Measurements from ENCODE around the gene GBE1. TPM values are rescaled to one million over a fixed set of nuclear protein-coding genes. Genes with fewer than 3 reads are reported as not detected.

Gene GBE1
- polyA plus RNA-seq (2012; ENCODE audit: low read depth, missing spikeins) = 97.2 TPM

- FAIRE-seq = peak; percentile 93
- peak; percentile 77 for DNase-seq (ENCODE audit: insufficient read length, low spot score)
- TF ChIP-seq POLR2AphosphoS5 (IDR thresholded peaks at IDR 0.05; ENCODE audit: low read depth, low read length) (peak; percentile 95), POLR2A (IDR thresholded peaks at IDR 0.05; ENCODE audit: low read depth, low read length) (peak; percentile 91), TAF1 (IDR thresholded peaks at IDR 0.05; ENCODE audit: low read depth, low read length) (no peak; the same call in none of the 2 replicates), PAX5 (IDR thresholded peaks at IDR 0.05; ENCODE audit: insufficient read depth, low read length, severe bottlenecking) (peak; percentile 49), POU2F2 (IDR thresholded peaks at IDR 0.05; ENCODE audit: low read depth, low read length) (peak; percentile 80), SPI1 (IDR thresholded peaks at IDR 0.05; ENCODE audit: low read depth, low read length) (0 out of 2 replicates have a peak, but pooled peaks have one; percentile 27)
Measured at GRCh38 chr3:81760924-81761903, at the start of gene GBE1. Gene GBE1 (minus strand): TSS chr3:81761645. CDS start chr3:81761517, 128 bp downstream.

- DNase-seq (ENCODE audit: insufficient read length, low spot score) = no peak
- FAIRE-seq = no peak
- TF ChIP-seq POLR2AphosphoS5 (IDR thresholded peaks at IDR 0.05; ENCODE audit: low read depth, low read length) (no peak), TAF1 (IDR thresholded peaks at IDR 0.05; ENCODE audit: low read depth, low read length) (no peak), PAX5 (IDR thresholded peaks at IDR 0.05; ENCODE audit: insufficient read depth, low read length, severe bottlenecking) (no peak), POLR2A (IDR thresholded peaks at IDR 0.05; ENCODE audit: low read depth, low read length) (no peak), SPI1 (IDR thresholded peaks at IDR 0.05; ENCODE audit: low read depth, low read length) (no peak), POU2F2 (IDR thresholded peaks at IDR 0.05; ENCODE audit: low read depth, low read length) (no peak)
Measured at GRCh38 chr3:81808900-81809299, 47.5 kb upstream of the GBE1 start.

GRCh38 chr3:81799403-81799802, 38.0 kb upstream of the GBE1 start:
- FAIRE-seq = no peak
- TF ChIP-seq PAX5 (IDR thresholded peaks at IDR 0.05; ENCODE audit: insufficient read depth, low read length, severe bottlenecking) = no peak
- no peak for TF ChIP-seq SPI1 (IDR thresholded peaks at IDR 0.05; ENCODE audit: low read depth, low read length)
- TF ChIP-seq POU2F2 (IDR thresholded peaks at IDR 0.05; ENCODE audit: low read depth, low read length) = no peak
- DNase-seq (ENCODE audit: insufficient read length, low spot score) = no peak

- DNase-seq (ENCODE audit: insufficient read length, low spot score) = no peak
- no peak for FAIRE-seq
- TF ChIP-seq PAX5 (IDR thresholded peaks at IDR 0.05; ENCODE audit: insufficient read depth, low read length, severe bottlenecking) (no peak), POLR2A (IDR thresholded peaks at IDR 0.05; ENCODE audit: low read depth, low read length) (no peak), SPI1 (IDR thresholded peaks at IDR 0.05; ENCODE audit: low read depth, low read length) (no peak), TAF1 (IDR thresholded peaks at IDR 0.05; ENCODE audit: low read depth, low read length) (no peak), POLR2AphosphoS5 (IDR thresholded peaks at IDR 0.05; ENCODE audit: low read depth, low read length) (no peak), POU2F2 (IDR thresholded peaks at IDR 0.05; ENCODE audit: low read depth, low read length) (no peak)
Measured at GRCh38 chr3:81793410-81793809, 32.0 kb upstream of the GBE1 start.

- TF ChIP-seq POLR2AphosphoS5 (IDR thresholded peaks at IDR 0.05; ENCODE audit: low read depth, low read length) = no peak
- no peak for TF ChIP-seq POLR2A (IDR thresholded peaks at IDR 0.05; ENCODE audit: low read depth, low read length)
- no peak for TF ChIP-seq TAF1 (IDR thresholded peaks at IDR 0.05; ENCODE audit: low read depth, low read length)
- no peak for TF ChIP-seq SPI1 (IDR thresholded peaks at IDR 0.05; ENCODE audit: low read depth, low read length)
- no peak for TF ChIP-seq POU2F2 (IDR thresholded peaks at IDR 0.05; ENCODE audit: low read depth, low read length)
- TF ChIP-seq PAX5 (IDR thresholded peaks at IDR 0.05; ENCODE audit: insufficient read depth, low read length, severe bottlenecking) = no peak
- DNase-seq (ENCODE audit: insufficient read length, low spot score) (no peak), FAIRE-seq (no peak)
Measured at GRCh38 chr3:81790117-81790516, 28.7 kb upstream of the GBE1 start.

- DNase-seq (ENCODE audit: insufficient read length, low spot score) (no peak), FAIRE-seq (no peak)
- TF ChIP-seq POLR2AphosphoS5 (IDR thresholded peaks at IDR 0.05; ENCODE audit: low read depth, low read length) (no peak), TAF1 (IDR thresholded peaks at IDR 0.05; ENCODE audit: low read depth, low read length) (no peak), SPI1 (IDR thresholded peaks at IDR 0.05; ENCODE audit: low read depth, low read length) (no peak), PAX5 (IDR thresholded peaks at IDR 0.05; ENCODE audit: insufficient read depth, low read length, severe bottlenecking) (no peak)
Measured at GRCh38 chr3:81789691-81790090, 28.2 kb upstream of the GBE1 start.

- FAIRE-seq = no peak
- TF ChIP-seq TAF1 (IDR thresholded peaks at IDR 0.05; ENCODE audit: low read depth, low read length) (no peak), SPI1 (IDR thresholded peaks at IDR 0.05; ENCODE audit: low read depth, low read length) (peak; percentile 36)
- no peak for DNase-seq (ENCODE audit: insufficient read length, low spot score)
Measured at GRCh38 chr3:81788610-81789009, 27.2 kb upstream of the GBE1 start.

- no peak for FAIRE-seq
- DNase-seq (ENCODE audit: insufficient read length, low spot score) = no peak
- TF ChIP-seq POLR2AphosphoS5 (IDR thresholded peaks at IDR 0.05; ENCODE audit: low read depth, low read length) (no peak), PAX5 (IDR thresholded peaks at IDR 0.05; ENCODE audit: insufficient read depth, low read length, severe bottlenecking) (no peak), TAF1 (IDR thresholded peaks at IDR 0.05; ENCODE audit: low read depth, low read length) (no peak), POLR2A (IDR thresholded peaks at IDR 0.05; ENCODE audit: low read depth, low read length) (no peak), SPI1 (IDR thresholded peaks at IDR 0.05; ENCODE audit: low read depth, low read length) (no peak), POU2F2 (IDR thresholded peaks at IDR 0.05; ENCODE audit: low read depth, low read length) (no peak)
Measured at GRCh38 chr3:81788044-81788443, 26.6 kb upstream of the GBE1 start.

- FAIRE-seq (no peak), DNase-seq (ENCODE audit: insufficient read length, low spot score) (no peak)
- no peak for TF ChIP-seq POU2F2 (IDR thresholded peaks at IDR 0.05; ENCODE audit: low read depth, low read length)
- peak; percentile 68 for TF ChIP-seq SPI1 (IDR thresholded peaks at IDR 0.05; ENCODE audit: low read depth, low read length)
Measured at GRCh38 chr3:81782585-81782984, 21.1 kb upstream of the GBE1 start.

GRCh38 chr3:81778678-81779182, 17.3 kb upstream of the GBE1 start:
- FAIRE-seq (no peak), DNase-seq (ENCODE audit: insufficient read length, low spot score) (no peak)
- TF ChIP-seq POU2F2 (IDR thresholded peaks at IDR 0.05; ENCODE audit: low read depth, low read length) (no peak), PAX5 (IDR thresholded peaks at IDR 0.05; ENCODE audit: insufficient read depth, low read length, severe bottlenecking) (no peak), TAF1 (IDR thresholded peaks at IDR 0.05; ENCODE audit: low read depth, low read length) (no peak), POLR2A (IDR thresholded peaks at IDR 0.05; ENCODE audit: low read depth, low read length) (no peak), POLR2AphosphoS5 (IDR thresholded peaks at IDR 0.05; ENCODE audit: low read depth, low read length) (no peak), SPI1 (IDR thresholded peaks at IDR 0.05; ENCODE audit: low read depth, low read length) (no peak)

Measured in GM12891 (cell line).